Osteocyte (in vitro differentiated cells): Measurements from ENCODE around the gene CACNA2D3. TPM values are rescaled to one million over a fixed set of nuclear protein-coding genes. Genes with fewer than 3 reads are reported as not detected.

ENCODE experiments used
- DNase-seq: peaks from one replicate; pipeline ENCODE4 v3.0.0; 2021; ENCODE audit warnings: mixed read lengths; ENCODE audit not compliant: unreplicated experiment; ENCODE audit errors: extremely low spot score
- H3K27ac Mint-ChIP-seq: one replicate; pipeline ENCODE4 v1.8.0; 2021; ENCODE audit warnings: mild to moderate bottlenecking, mixed read lengths; ENCODE audit not compliant: unreplicated experiment
- H3K27me3 Mint-ChIP-seq: one replicate; pipeline ENCODE4 v1.8.0; 2021; ENCODE audit warnings: mixed read lengths; ENCODE audit not compliant: unreplicated experiment
- H3K36me3 Mint-ChIP-seq: one replicate; pipeline ENCODE4 v1.8.0; 2021; ENCODE audit warnings: mixed read lengths; ENCODE audit not compliant: unreplicated experiment
- H3K4me1 Mint-ChIP-seq: one replicate; pipeline ENCODE4 v1.8.0; 2021; ENCODE audit warnings: mixed read lengths; ENCODE audit not compliant: unreplicated experiment
- H3K4me3 Mint-ChIP-seq: one replicate; pipeline ENCODE4 v1.8.0; 2021; ENCODE audit warnings: mild to moderate bottlenecking, moderate library complexity, mixed read lengths; ENCODE audit not compliant: unreplicated experiment
- H3K9me3 Mint-ChIP-seq: one replicate; pipeline ENCODE4 v1.8.0; 2021; ENCODE audit warnings: mixed read lengths; ENCODE audit not compliant: unreplicated experiment
- CTCF ChIP-seq: fragments of 200-600 bp; sonication (generic); IDR thresholded peaks from 2 replicates; pipeline ENCODE4 v1.5.0; 2021; ENCODE audit warnings: antibody characterized with exemption, mild to moderate bottlenecking, moderate library complexity
- total RNA-seq: library from RNA; stranded (reverse); gene quantifications from 2 replicates; pipeline ENCODE4 v1.2.1, GENCODE V29; 2021

The CACNA2D3 gene
- total RNA-seq, 1 donor from 2014 or later: 0.46 TPM

- no peaks in the 10 kb centered on the region for H3K27me3 Mint-ChIP-seq
- DNase-seq: no peak
- no peak overlapping the region for H3K27ac Mint-ChIP-seq
- H3K4me1 Mint-ChIP-seq: no peaks in the 10 kb centered on the region
- TF ChIP-seq CTCF: no peak
- H3K4me3 Mint-ChIP-seq: no peak overlapping the region
- H3K36me3 Mint-ChIP-seq: no peaks in the 10 kb centered on the region
- peaks cover 3% of the 10 kb centered on the region for H3K9me3 Mint-ChIP-seq
These were observed 31.1 kb downstream of the CACNA2D3 start for GRCh38 chr3:54153477-54153876.

GRCh38 chr3:54157860-54158259, 35.5 kb downstream of the CACNA2D3 start:
- TF ChIP-seq CTCF: no peak
- no peaks in the 10 kb centered on the region for H3K36me3 Mint-ChIP-seq
- H3K27me3 Mint-ChIP-seq: no peaks in the 10 kb centered on the region
- no peak for DNase-seq
- H3K4me3 Mint-ChIP-seq: no peak overlapping the region
- no peak overlapping the region for H3K27ac Mint-ChIP-seq
- H3K4me1 Mint-ChIP-seq: no peaks in the 10 kb centered on the region
- H3K9me3 Mint-ChIP-seq: peaks cover 3% of the 10 kb centered on the region

- TF ChIP-seq CTCF: no peak
- no peak overlapping the region for H3K27ac Mint-ChIP-seq
These were observed 37.6 kb downstream of the CACNA2D3 start for GRCh38 chr3:54159917-54160316.

GRCh38 chr3:54163441-54163840, 41.1 kb downstream of the CACNA2D3 start:
- TF ChIP-seq CTCF: no peak

More at GRCh38 chr3:54159917-54160316, 37.6 kb downstream of the CACNA2D3 start:
- Mint-ChIP-seq H3K36me3 (no peaks in the 10 kb centered on the region), H3K27me3 (no peaks in the 10 kb centered on the region), H3K4me3 (no peak overlapping the region), H3K4me1 (no peaks in the 10 kb centered on the region), H3K9me3 (peaks cover 3% of the 10 kb centered on the region)
- no peak for DNase-seq

GRCh38 chr3:54164192-54164975, 42.0 kb downstream of the CACNA2D3 start:
- TF ChIP-seq CTCF: no peak
- H3K9me3 Mint-ChIP-seq: peaks cover 6% of the 10 kb centered on the region
- H3K4me1 Mint-ChIP-seq: no peaks in the 10 kb centered on the region
- no peaks in the 10 kb centered on the region for H3K36me3 Mint-ChIP-seq
- H3K4me3 Mint-ChIP-seq: no peak overlapping the region
- no peak overlapping the region for H3K27ac Mint-ChIP-seq
- no peak for DNase-seq
- H3K27me3 Mint-ChIP-seq: no peaks in the 10 kb centered on the region

More at GRCh38 chr3:54163441-54163840, 41.1 kb downstream of the CACNA2D3 start:
- no peak overlapping the region for H3K4me3 Mint-ChIP-seq
- no peaks in the 10 kb centered on the region for H3K36me3 Mint-ChIP-seq
- H3K4me1 Mint-ChIP-seq: no peaks in the 10 kb centered on the region
- no peak for DNase-seq
- H3K27ac Mint-ChIP-seq: no peak overlapping the region
- peaks cover 6% of the 10 kb centered on the region for H3K9me3 Mint-ChIP-seq
- no peaks in the 10 kb centered on the region for H3K27me3 Mint-ChIP-seq
